Esophagus muscularis mucosa (tissue), 4 donors: ENCODE results near the gene ADAM22. TPM values are rescaled to one million over a fixed set of nuclear protein-coding genes. Genes with fewer than 3 reads are reported as not detected.

ENCODE experiments used
- DNase-seq: peaks from one replicate; pipeline ENCODE4 v3.0.0-alpha.2; 2017; ENCODE audit errors: extremely low spot score
- H3K27ac ChIP-seq, 4 donors: fragments of 200-600 bp; sonication (generic); replicated peaks in 1 of 4; 1 replicate in 3 of 4; 2 replicates in 1 of 4; pipeline ENCODE4 v1.5.1; 2016 to 2019; ENCODE audit warnings: mild to moderate bottlenecking in 1 of 4
- H3K27me3 ChIP-seq, 4 donors: fragments of 200-600 bp; sonication (generic); one replicate each; pipeline versions ENCODE4 v1.5.1 to v1.6.0; 2016 to 2019
- H3K36me3 ChIP-seq, 4 donors: fragments of 200-600 bp; sonication (generic); one replicate each; pipeline ENCODE4 v1.5.1; 2016 to 2019
- H3K4me1 ChIP-seq, 4 donors: fragments of 200-600 bp; sonication (generic); one replicate each; pipeline ENCODE4 v1.5.1; 2016 to 2019
- H3K4me3 ChIP-seq, 4 donors: fragments of 200-600 bp; sonication (generic); 1 replicate in 2 of 4; 2 replicates in 2 of 4; pipeline ENCODE4 v1.5.1; 2016 to 2019; ENCODE audit warnings: mild to moderate bottlenecking in 4 of 4, moderate library complexity in 1 of 4
- H3K9me3 ChIP-seq, 4 donors: fragments of 200-600 bp; sonication (generic); 1 replicate in 3 of 4; 2 replicates in 1 of 4; pipeline ENCODE4 v1.5.1; 2016 to 2019
- CTCF ChIP-seq, 3 experiments: fragments of 200-600 bp in 2 of 3; fragments of 450-650 bp in 1 of 3; sonication (generic) in 2 of 3; IDR thresholded peaks; one replicate each; pipeline ENCODE4 v1.5.1; 2017 to 2019; ENCODE audit warnings: antibody characterized with exemption in 3 of 3, mild to moderate bottlenecking in 2 of 3, moderate library complexity in 1 of 3
- EP300 ChIP-seq: sonication (generic); formaldehyde crosslinking; IDR thresholded peaks from one replicate; pipeline ENCODE4 v1.6.1; 2017; ENCODE audit warnings: antibody characterized with exemption
- POLR2A ChIP-seq: fragments of 450-650 bp; IDR thresholded peaks from one replicate; pipeline ENCODE4 v1.6.1; 2017; ENCODE audit warnings: antibody characterized with exemption, moderate library complexity, mild to moderate bottlenecking, low read depth
- POLR2AphosphoS5 ChIP-seq, 2 donors: sonication (generic); formaldehyde crosslinking; IDR thresholded peaks; one replicate each; pipeline ENCODE4 v1.6.1; 2017; ENCODE audit warnings: antibody characterized with exemption in 2 of 2
- WGBS: methylation state at CpG from one replicate; pipeline ENCODE4 v1.1.5; 2018; 5-methylcytosine and 5-hydroxymethylcytosine counted together
- intact Hi-C: fragments of 100-400 bp; cut with DNase I; formaldehyde crosslinking; loops from one replicate; pipeline ENCODE4 v1.15.1; 2023
- total RNA-seq, 4 donors: library from RNA; depleted of rRNA; stranded (reverse); fragments of >200 nt; gene quantifications; one replicate each; pipeline versions ENCODE4 v1.1.0 to v1.2.1, GENCODE V29; 2016

Gene ADAM22
- total RNA-seq, 4 donors from 2014 or later, result 1.0 to 3.3 (median 1.9) TPM

- Histone ChIP-seq H3K36me3 (no peaks in the 10 kb centered on the region), H3K4me1 (no peaks in the 10 kb centered on the region), H3K9me3 (no peaks in the 10 kb centered on the region), H3K27me3 (no peaks in the 10 kb centered on the region), H3K27ac (no peak overlapping the region), H3K4me3 (no peak overlapping the region)
- TF ChIP-seq POLR2A, result no peak
- TF ChIP-seq POLR2AphosphoS5 (IDR thresholded peaks at IDR 0.05), result no peak
- no peak for TF ChIP-seq CTCF (IDR thresholded peaks at IDR 0.05)
- no peak for TF ChIP-seq EP300
- 95% methylated on average over 5 of the region's 5 CpGs for WGBS
- DNase-seq, result no peak
- intact Hi-C loops, result no loop called here
Measured at GRCh38 chr7:88176190-88176589, 242.1 kb downstream of the ADAM22 start.

DNA sequence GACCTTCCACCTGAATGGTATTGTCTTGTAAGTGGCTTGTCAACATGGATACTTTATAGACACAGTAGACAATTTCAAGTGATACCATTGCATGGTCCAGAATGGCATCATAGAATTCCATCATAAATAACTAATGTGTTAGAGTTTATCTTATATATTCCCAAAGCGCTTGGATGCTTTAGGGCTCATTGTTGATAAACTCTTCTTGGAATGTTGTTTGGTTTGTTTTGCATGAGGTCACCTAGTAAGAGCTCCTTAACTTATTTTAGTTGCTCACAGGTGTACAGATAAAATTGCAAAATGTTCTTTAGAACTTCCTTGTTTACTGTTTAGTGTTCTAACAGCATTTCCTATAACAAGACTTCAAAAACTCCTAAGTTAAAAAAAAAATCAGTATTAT lies 249.0 kb downstream of the ADAM22 start:
- intact Hi-C loops, result no loop called here
- WGBS, result 96% methylated on average over 1 of the region's 1 CpG
- no peaks in the 10 kb centered on the region for H3K4me1 ChIP-seq
- no peaks in the 10 kb centered on the region for H3K9me3 ChIP-seq
- DNase-seq, result no peak
- no peak overlapping the region for H3K27ac ChIP-seq
- H3K4me3 ChIP-seq, result no peak overlapping the region
- TF ChIP-seq POLR2A (no peak), CTCF (IDR thresholded peaks at IDR 0.05) (no peak), POLR2AphosphoS5 (IDR thresholded peaks at IDR 0.05) (no peak), EP300 (no peak)
- H3K36me3 ChIP-seq, result no peaks in the 10 kb centered on the region
- no peaks in the 10 kb centered on the region for H3K27me3 ChIP-seq

- no peak overlapping the region for H3K27ac ChIP-seq
- H3K36me3 ChIP-seq, result no peaks in the 10 kb centered on the region
- WGBS, result 80% methylated on average over 5 of the region's 5 CpGs
- no peaks in the 10 kb centered on the region for H3K4me1 ChIP-seq
- intact Hi-C loops, result no loop called here
- no peaks in the 10 kb centered on the region for H3K27me3 ChIP-seq
- H3K4me3 ChIP-seq, result no peak overlapping the region
- TF ChIP-seq POLR2A (no peak), CTCF (IDR thresholded peaks at IDR 0.05) (no peak), POLR2AphosphoS5 (IDR thresholded peaks at IDR 0.05) (no peak), EP300 (no peak)
- H3K9me3 ChIP-seq, result no peaks in the 10 kb centered on the region
- no peak for DNase-seq
Measured at GRCh38 chr7:88184848-88185304, 250.8 kb downstream of the ADAM22 start.

DNA sequence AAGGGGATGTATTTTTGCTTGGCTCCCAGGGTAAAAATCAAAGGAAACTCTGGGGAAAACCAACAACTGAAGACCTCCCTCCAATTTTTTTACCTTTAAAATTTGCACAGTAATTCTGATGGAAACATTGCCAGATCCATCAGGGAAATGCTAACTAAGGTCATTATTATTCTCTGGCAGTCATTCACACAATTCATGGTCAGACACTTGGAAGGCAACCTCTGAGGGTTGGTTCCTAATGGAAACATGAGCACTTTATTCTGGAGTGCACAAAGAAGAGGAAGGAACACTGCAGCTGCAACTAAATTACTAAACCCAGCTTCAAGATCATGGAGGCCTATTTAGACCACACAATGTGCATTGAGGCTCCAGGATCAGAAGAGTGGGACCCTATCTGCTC lies 251.6 kb downstream of the ADAM22 start:
- Histone ChIP-seq H3K27me3 (no peaks in the 10 kb centered on the region), H3K4me3 (no peak overlapping the region), H3K9me3 (no peaks in the 10 kb centered on the region), H3K4me1 (no peaks in the 10 kb centered on the region), H3K27ac (no peak overlapping the region), H3K36me3 (no peaks in the 10 kb centered on the region)
- intact Hi-C loops, result no loop called here
- TF ChIP-seq POLR2A, result no peak
- TF ChIP-seq EP300, result no peak
- TF ChIP-seq POLR2AphosphoS5 (IDR thresholded peaks at IDR 0.05), result no peak
- TF ChIP-seq CTCF (IDR thresholded peaks at IDR 0.05), result no peak
- no peak for DNase-seq

GRCh38 chr7:88191911-88192310 lies 257.9 kb downstream of the ADAM22 start:
- WGBS, result 84% methylated on average over 3 of the region's 3 CpGs
- intact Hi-C loops, result no loop called here
- no peak for DNase-seq
- no peaks in the 10 kb centered on the region for H3K4me1 ChIP-seq
- no peaks in the 10 kb centered on the region for H3K27me3 ChIP-seq
- H3K9me3 ChIP-seq, result no peaks in the 10 kb centered on the region
- TF ChIP-seq POLR2AphosphoS5 (IDR thresholded peaks at IDR 0.05), result no peak
- no peak for TF ChIP-seq EP300
- no peak for TF ChIP-seq POLR2A
- no peak for TF ChIP-seq CTCF (IDR thresholded peaks at IDR 0.05)
- no peak overlapping the region for H3K27ac ChIP-seq
- no peaks in the 10 kb centered on the region for H3K36me3 ChIP-seq
- no peak overlapping the region for H3K4me3 ChIP-seq
